H1 (cell line): Measurements from ENCODE around the gene ZFP3. TPM values are rescaled to one million over a fixed set of nuclear protein-coding genes. Genes with fewer than 3 reads are reported as not detected.

ENCODE experiments used
- CTCF ChIA-PET: fragments of 300-600 bp; sonication (Branson Sonifier 250); formaldehyde crosslinking; loops from one replicate; lab custom pipeline; 2021; ENCODE audit not compliant: partially characterized antibody; lab: Charles Lee
- POLR2A ChIA-PET: fragments of 300-600 bp; sonication (Branson Sonifier 250); formaldehyde crosslinking; loops from one replicate; lab custom pipeline; 2021; ENCODE audit warnings: inconsistent platforms; ENCODE audit not compliant: partially characterized antibody; lab: Charles Lee
- DNase-seq, 2 experiments: peaks; one replicate each; pipeline versions ENCODE4 v3.0.0 to v3.0.0-alpha.2; 2010 to 2022; ENCODE audit warnings: low spot score in 2 of 2, low read depth in 1 of 2, mixed read lengths in 1 of 2
- FAIRE-seq: peaks from 2 replicates; lab custom pipeline; 2011; peaks lifted over from hg19 to GRCh38; lab: Jason Lieb, UNC
- H2AFZ ChIP-seq: 2 replicates; pipeline ENCODE4 v1.8.1; 2012; ENCODE audit warnings: low read length, inconsistent platforms
- H2AK5ac ChIP-seq: 2 replicates; pipeline ENCODE4 v1.6.1; 2013; ENCODE audit warnings: low read depth, low read length
- H2BK120ac ChIP-seq: replicated peaks from 2 replicates; pipeline ENCODE3; 2013; ENCODE audit warnings: low read depth, low read length, inconsistent platforms
- H2BK12ac ChIP-seq: 2 replicates; pipeline ENCODE4 v1.6.1; 2013; ENCODE audit warnings: low read depth, low read length
- H2BK15ac ChIP-seq: 2 replicates; pipeline ENCODE4 v1.6.1; 2013; ENCODE audit warnings: low read length
- H2BK20ac ChIP-seq: 2 replicates; pipeline ENCODE4 v1.6.1; 2013; ENCODE audit warnings: low read length
- H2BK5ac ChIP-seq: 2 replicates; pipeline ENCODE4 v1.6.1; 2013; ENCODE audit warnings: low read depth, low read length
- H3K14ac ChIP-seq: 2 replicates; pipeline ENCODE4 v1.6.1; 2013; ENCODE audit warnings: inconsistent platforms; ENCODE audit not compliant: insufficient read length
- H3K18ac ChIP-seq: 2 replicates; pipeline ENCODE4 v1.6.1; 2013; ENCODE audit warnings: low read length; ENCODE audit errors: extremely low read depth
- H3K23ac ChIP-seq: 2 replicates; pipeline ENCODE4 v1.6.1; 2013; ENCODE audit warnings: inconsistent platforms; ENCODE audit not compliant: insufficient read length
- H3K23me2 ChIP-seq: 2 replicates; pipeline ENCODE4 v1.6.1; 2013; ENCODE audit warnings: low read depth, low read length
- H3K27ac ChIP-seq: 2 replicates; pipeline ENCODE4 v1.6.1; 2011; ENCODE audit warnings: low read depth, low read length, inconsistent platforms
- H3K27me3 ChIP-seq, 4 experiments: replicated peaks in 1 of 4; 1 replicate in 1 of 4; 2 replicates in 3 of 4; pipeline versions ENCODE4 v1.6.1 to v1.8.1; 2011 to 2013; ENCODE audit warnings: low read length in 3 of 4, mild to moderate bottlenecking in 3 of 4, inconsistent platforms in 2 of 4, mixed read lengths in 2 of 4, moderate library complexity in 1 of 4; ENCODE audit not compliant: control insufficient read depth in 3 of 4, insufficient read depth in 3 of 4; ENCODE audit errors: extremely low read depth in 1 of 4
- H3K36me3 ChIP-seq, 4 experiments: 2 replicates each; pipeline versions ENCODE4 v1.6.1 to v1.8.1; 2011 to 2013; ENCODE audit warnings: mild to moderate bottlenecking in 4 of 4, low read length in 3 of 4, moderate library complexity in 2 of 4, control low read depth in 1 of 4, inconsistent platforms in 1 of 4; ENCODE audit not compliant: insufficient read depth in 4 of 4, control insufficient read depth in 2 of 4
- H3K4ac ChIP-seq: replicated peaks from 2 replicates; pipeline ENCODE3; 2013; ENCODE audit warnings: low read length, low read depth, mixed read lengths, inconsistent platforms; ENCODE audit not compliant: insufficient read length
- H3K4me1 ChIP-seq, 4 experiments: replicated peaks in 1 of 4; 1 replicate in 1 of 4; 2 replicates in 3 of 4; pipeline versions ENCODE4 v1.6.1 to v1.8.1; 2011 to 2013; ENCODE audit warnings: low read length in 3 of 4, inconsistent platforms in 2 of 4, mixed read lengths in 1 of 4; ENCODE audit not compliant: insufficient read depth in 4 of 4, control insufficient read depth in 3 of 4
- H3K4me2 ChIP-seq, 2 experiments: 2 replicates each; pipeline versions ENCODE4 v1.6.1 to v1.8.1; 2011 to 2013; ENCODE audit warnings: low read depth in 2 of 2, low read length in 2 of 2, control low read depth in 1 of 2, inconsistent platforms in 1 of 2, mild to moderate bottlenecking in 1 of 2; ENCODE audit not compliant: insufficient read depth in 1 of 2
- H3K4me3 ChIP-seq, 4 experiments: fragments of 200-600, 300-600 bp in 1 of 4; sonication (generic), shearing (Covaris generic), sonication (Bioruptor Twin) in 1 of 4; 2 replicates each; pipeline versions ENCODE4 v1.5.1 to v1.8.1; 2011 to 2016; ENCODE audit warnings: low read length in 4 of 4, low read depth in 3 of 4, control low read depth in 2 of 4, inconsistent platforms in 2 of 4, mild to moderate bottlenecking in 2 of 4, mixed read lengths in 1 of 4, moderate library complexity in 1 of 4; ENCODE audit not compliant: insufficient read depth in 2 of 4; ENCODE audit errors: extremely low read depth in 1 of 4
- H3K56ac ChIP-seq: replicated peaks from 2 replicates; pipeline ENCODE3; 2013; ENCODE audit warnings: low read depth, mild to moderate bottlenecking, mixed read lengths, low read length, inconsistent platforms; ENCODE audit not compliant: insufficient read length
- H3K79me1 ChIP-seq: 2 replicates; pipeline ENCODE4 v1.6.1; 2013; ENCODE audit warnings: low read depth, low read length, control low read depth
- H3K79me2 ChIP-seq, 2 experiments: 2 replicates each; pipeline versions ENCODE4 v1.6.1 to v1.8.1; 2012 to 2013; ENCODE audit warnings: low read length in 2 of 2, mild to moderate bottlenecking in 2 of 2, inconsistent platforms in 1 of 2; ENCODE audit not compliant: insufficient read depth in 2 of 2, control insufficient read depth in 1 of 2
- H3K9ac ChIP-seq, 4 experiments: replicated peaks in 1 of 4; 1 replicate in 1 of 4; 2 replicates in 3 of 4; pipeline versions ENCODE4 v1.6.1 to v1.8.1; 2011 to 2013; ENCODE audit warnings: low read depth in 3 of 4, low read length in 3 of 4, control low read depth in 2 of 4, mild to moderate bottlenecking in 2 of 4, moderate library complexity in 2 of 4, inconsistent platforms in 1 of 4; ENCODE audit errors: extremely low read depth in 1 of 4
- H3K9me3 ChIP-seq, 2 experiments: 2 replicates each; pipeline versions ENCODE4 v1.6.1 to v1.8.1; 2012 to 2013; ENCODE audit warnings: mild to moderate bottlenecking in 2 of 2, moderate library complexity in 2 of 2, control low read depth in 1 of 2, inconsistent platforms in 1 of 2, low read depth in 1 of 2, low read length in 1 of 2, mixed read lengths in 1 of 2; ENCODE audit not compliant: insufficient read depth in 2 of 2
- H4K20me1 ChIP-seq, 2 experiments: replicated peaks in 1 of 2; 2 replicates each; pipeline versions ENCODE3 to v1.8.1; 2011 to 2013; ENCODE audit warnings: inconsistent platforms in 2 of 2, low read length in 2 of 2, mild to moderate bottlenecking in 1 of 2; ENCODE audit not compliant: insufficient read depth in 2 of 2, control insufficient read depth in 1 of 2
- H4K5ac ChIP-seq: 2 replicates; pipeline ENCODE4 v1.6.1; 2013; ENCODE audit warnings: low read length, low read depth, mixed read lengths, inconsistent platforms; ENCODE audit not compliant: insufficient read length
- H4K8ac ChIP-seq: 2 replicates; pipeline ENCODE4 v1.8.0; 2013; ENCODE audit warnings: mild to moderate bottlenecking, moderate library complexity, low read length, inconsistent platforms; ENCODE audit not compliant: insufficient read depth; ENCODE audit errors: extremely low read depth
- H4K91ac ChIP-seq: replicated peaks from 2 replicates; pipeline ENCODE3; 2013; ENCODE audit warnings: low read length, mixed read lengths, inconsistent platforms; ENCODE audit not compliant: insufficient read length
- SUZ12 ChIP-seq: fragments of 200-600 bp; sonication (generic); IDR thresholded peaks from 2 replicates; pipeline ENCODE4 v1.6.1; 2012; ENCODE audit warnings: mild to moderate bottlenecking, inconsistent platforms, low read length, moderate library complexity, mixed read lengths
- WGBS, 2 experiments: shearing (Covaris generic) in 1 of 2; methylation state at CpG; one replicate each; pipeline versions ENCODE4 v1.1.6 to v1.1.7; 2013 to 2015; ENCODE audit warnings: low lambda C conversion rate in 2 of 2, mixed read lengths in 2 of 2, inconsistent platforms in 1 of 2, low coverage in 1 of 2, missing lambda C conversion rate in 1 of 2; ENCODE audit not compliant: insufficient replicate concordance in 2 of 2, insufficient coverage in 1 of 2, insufficient read length in 1 of 2; ENCODE audit errors: extremely low coverage in 1 of 2, missing lambda C conversion rate in 1 of 2; 5-methylcytosine and 5-hydroxymethylcytosine counted together
- polyA plus RNA-seq, 7 experiments: library from polyadenylated mRNA; depleted of rRNA in 3 of 7; stranded (reverse) in 5 of 7; unstranded in 2 of 7; fragments of >200 nt in 5 of 7; fragments of 200-250 nt in 2 of 7; gene quantifications; 1 replicate in 5 of 7; 2 replicates in 1 of 7; 4 replicates in 1 of 7; pipeline versions ENCODE4 v1.2.1 to v1.2.3, GENCODE V29; 2011 to 2013; ENCODE audit warnings: missing spikeins in 2 of 7, mixed read lengths in 2 of 7
- total RNA-seq: library from RNA; stranded (reverse); fragmentation: NEBNext Ultra II Directional; extraction: Animal tissue kit (Norgen Biotek cat#: 25700); gene quantifications from 2 replicates; pipeline ENCODE4 v1.2.1, GENCODE V29; 2021

The ZFP3 gene
- total and polyA plus RNA-seq, 2 of the 8 experiments (the other 6 are each of a cell fraction or from before 2014, with no cell fraction given), result 0.15 to 0.44 TPM

DNA sequence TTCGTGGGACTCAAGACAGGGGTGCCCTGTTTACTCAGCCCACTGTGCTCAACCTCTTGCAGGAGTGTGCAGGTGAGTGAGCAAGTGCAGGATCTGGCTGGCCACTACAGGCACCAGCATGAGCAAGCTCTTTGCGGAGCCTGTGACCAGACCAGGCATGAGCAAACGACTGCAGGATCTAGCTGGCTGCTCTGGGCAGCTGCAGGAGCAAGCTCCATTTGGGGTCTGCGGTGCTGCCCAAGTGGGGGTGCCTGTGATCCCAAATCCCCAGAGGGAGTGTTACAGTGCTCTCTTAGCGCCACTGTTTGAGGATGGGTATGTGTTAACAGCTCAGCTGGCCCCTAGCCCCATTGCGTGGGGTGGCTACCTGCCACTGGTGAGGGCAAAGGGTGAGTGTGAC is 40.0 kb downstream of the ZFP3 start:
- Histone ChIP-seq H3K18ac (no peak overlapping the region), H3K14ac (no peak overlapping the region), H3K9me3 (peaks cover 0 to 3% of the 10 kb centered on the region in 2 experiments; a peak in 1 of 4 replicates), H3K23ac (no peak overlapping the region), H3K23me2 (peaks cover 4% of the 10 kb centered on the region; the same call in 1 of the 2 replicates), H4K20me1 (peaks cover 0 to 2% of the 10 kb centered on the region in 2 experiments), H2AFZ (no peak overlapping the region), H2BK12ac (no peak overlapping the region), H3K4ac (no peak overlapping the region), H3K4me3 (no peak overlapping the region), H4K5ac (no peak overlapping the region), H3K27me3 (peaks cover 0 to 16% (median 10%) of the 10 kb centered on the region in 4 experiments; a peak in 6 of 7 replicates), H3K79me1 (no peaks in the 10 kb centered on the region), H2BK15ac (no peak overlapping the region), H3K36me3 (no peaks in the 10 kb centered on the region), H3K56ac (no peak overlapping the region), H3K79me2 (no peaks in the 10 kb centered on the region), H3K9ac (no peak overlapping the region), H2AK5ac (no peak overlapping the region), H4K8ac (no peak overlapping the region), H4K91ac (no peak overlapping the region), H3K27ac (no peak overlapping the region), H2BK120ac (no peak overlapping the region), H3K4me2 (no peak overlapping the region), H2BK5ac (no peak overlapping the region), H3K4me1 (peaks cover 0 to 2% (median 0%) of the 10 kb centered on the region in 4 experiments; a peak in 1 of 7 replicates), H2BK20ac (no peak overlapping the region)
- FAIRE-seq, result no peak
- ChIA-PET POLR2A (no interaction called here), CTCF (interaction anchor here (0.6 kb wide), 1 partner anchor 684 kb away, joined by 4 read pairs; the partner anchor contains the start of gene SPNS3)
- DNase-seq, result no peak
- WGBS, 2 experiments, result 80% methylated on average over 6 of the region's 6 CpGs; no CpG with 5 or more reads in 1 of the 2 experiments
- no peak for TF ChIP-seq SUZ12
